Measurements from ENCODE around the gene CHD1.

- TF ChIP-seq CTCF (IDR thresholded peaks at IDR 0.05) (no peak), POLR2A (IDR thresholded peaks at IDR 0.05) (no peak)
Observed at GRCh38 chr5:98872674-98873073, 56.1 kb downstream of the CHD1 start.
